K562 (cell line): Measurements from ENCODE around the gene CD109. TPM values are rescaled to one million over a fixed set of nuclear protein-coding genes. Genes with fewer than 3 reads are reported as not detected.

Experiments
- ATAC-seq: fragments of 200-7000 bp; cut with Tn5 transposase; 3 replicates; pipeline ENCODE4 v1.9.1; 2020; ENCODE audit warnings: moderate library complexity
- BruUV-seq: library from RNA; stranded (reverse); fragments of 400-500 nt; replicated peaks from 2 replicates; lab custom pipeline; 2021; lab: Mats Ljungman, UMichigan
- CTCF ChIA-PET: fragments of 300-600 bp; formaldehyde crosslinking; extraction: SDS; loops from one replicate; lab custom pipeline; 2021; ENCODE audit warnings: low intra/inter-chr PET ratio; lab: Yijun Ruan, JAX
- POLR2A ChIA-PET: fragments of 300-600, 350-650 bp; sonication (Branson Sonifier 250); formaldehyde crosslinking; extraction: SDS; loops from one replicate; lab custom pipeline; 2021; ENCODE audit warnings: antibody characterized with exemption, inconsistent platforms; lab: Yijun Ruan, JAX
- DNase-seq, 4 experiments: peaks; one replicate each; pipeline versions ENCODE4 v3.0.0 to v3.0.0-alpha.2; 2011 to 2018; ENCODE audit warnings: low spot score in 3 of 4, mixed read lengths in 3 of 4; ENCODE audit errors: extremely low read depth in 1 of 4
- FAIRE-seq: peaks from 2 replicates; lab custom pipeline; 2011; peaks lifted over from hg19 to GRCh38; lab: Jason Lieb, UNC
- H2AFZ ChIP-seq: 2 replicates; pipeline ENCODE4 v1.6.0; 2011; ENCODE audit warnings: low read depth, low read length, control low read depth, inconsistent platforms
- H3K27ac ChIP-seq: fragments of 200-600 bp; 3 replicates; pipeline ENCODE4 v1.8.0; 2011; ENCODE audit warnings: low read depth, mild to moderate bottlenecking, control low read depth, inconsistent platforms, low read length, moderate library complexity, mixed read lengths; ENCODE audit errors: extremely low read depth
- H3K27me3 ChIP-seq, 2 experiments: fragments of 300-600 bp in 1 of 2; 2 replicates in 1 of 2; 3 replicates in 1 of 2; pipeline versions ENCODE4 v1.6.0 to v1.8.0; 2011; ENCODE audit warnings: inconsistent platforms in 2 of 2, low read length in 2 of 2, mild to moderate bottlenecking in 1 of 2, mixed read lengths in 1 of 2, moderate library complexity in 1 of 2; ENCODE audit not compliant: control insufficient read depth in 2 of 2, insufficient read depth in 2 of 2
- H3K36me3 ChIP-seq: fragments of 300-600 bp; 3 replicates; pipeline ENCODE4 v1.8.0; 2011; ENCODE audit warnings: mild to moderate bottlenecking, low read length, inconsistent platforms; ENCODE audit not compliant: control insufficient read depth, insufficient read depth
- H3K4me1 ChIP-seq, 2 experiments: fragments of 200-600 bp in 1 of 2; replicated peaks in 1 of 2; 2 replicates in 1 of 2; 3 replicates in 1 of 2; pipeline versions ENCODE4 v1.5.1 to v1.8.0; 2011; ENCODE audit warnings: inconsistent platforms in 2 of 2, low read length in 2 of 2, mild to moderate bottlenecking in 1 of 2, mixed read lengths in 1 of 2, moderate library complexity in 1 of 2; ENCODE audit not compliant: control insufficient read depth in 2 of 2, insufficient read depth in 2 of 2
- H3K4me2 ChIP-seq: 2 replicates; pipeline ENCODE4 v1.6.1; 2011; ENCODE audit warnings: low read length, control low read depth, inconsistent platforms, mixed read lengths; ENCODE audit not compliant: insufficient read depth
- H3K4me3 ChIP-seq: fragments of 200-600 bp; sonication (generic), shearing (Covaris generic); 2 replicates; pipeline ENCODE4 v1.5.1; 2016; ENCODE audit warnings: control low read depth, inconsistent platforms
- H3K79me2 ChIP-seq: fragments of 200-600 bp; 3 replicates; pipeline ENCODE4 v1.8.0; 2011; ENCODE audit warnings: low read length, inconsistent platforms; ENCODE audit not compliant: control insufficient read depth, insufficient read depth
- H3K9ac ChIP-seq, 2 experiments: 2 replicates each; pipeline versions ENCODE4 v1.6.0 to v1.6.1; 2011; ENCODE audit warnings: low read depth in 2 of 2, low read length in 2 of 2, control low read depth in 1 of 2, inconsistent platforms in 1 of 2, mild to moderate bottlenecking in 1 of 2, mixed read lengths in 1 of 2; ENCODE audit not compliant: insufficient read depth in 1 of 2
- H3K9me1 ChIP-seq: one replicate; pipeline ENCODE4 v1.6.0; 2011; ENCODE audit warnings: inconsistent platforms, mild to moderate bottlenecking, low read length, moderate library complexity; ENCODE audit not compliant: control insufficient read depth, insufficient read depth
- H3K9me3 ChIP-seq: replicated peaks from 2 replicates; pipeline ENCODE4 v1.5.1; 2011; ENCODE audit warnings: low read depth, low read length, inconsistent platforms; ENCODE audit not compliant: control insufficient read depth, insufficient read depth
- H4K20me1 ChIP-seq: replicated peaks from 2 replicates; pipeline ENCODE4 v1.6.1; 2011; ENCODE audit warnings: low read length, inconsistent platforms, mixed read lengths; ENCODE audit not compliant: control insufficient read depth, insufficient read depth
- ARHGAP35 ChIP-seq: fragments of 450-650 bp; IDR thresholded peaks from 2 replicates; pipeline ENCODE4 v1.6.1; 2018; ENCODE audit not compliant: partially characterized antibody
- CREM ChIP-seq: IDR thresholded peaks from 2 replicates; pipeline ENCODE4 v1.6.1; 2014; ENCODE audit warnings: antibody characterized with exemption, low read depth
- GATAD2B ChIP-seq: fragments of 450-650 bp; IDR thresholded peaks from 2 replicates; pipeline ENCODE4 v1.6.1; 2017; ENCODE audit warnings: mild to moderate bottlenecking, borderline replicate concordance
- HNRNPK ChIP-seq: fragments of 200-400 bp; formaldehyde crosslinking; IDR thresholded peaks from one replicate; pipeline ENCODE4 v1.6.1; 2018; ENCODE audit warnings: mild to moderate bottlenecking, low read depth, low read length; ENCODE audit not compliant: poor library complexity, severe bottlenecking
- JUND ChIP-seq, 2 experiments: IDR thresholded peaks; 2 replicates in 1 of 2; 3 replicates in 1 of 2; pipeline ENCODE4 v1.6.1; 2011; ENCODE audit warnings: borderline replicate concordance in 2 of 2, low read depth in 2 of 2, low read length in 2 of 2, improper control_type of control experiment in 1 of 2, missing biosample characterization in 1 of 2, missing genetic modification characterization in 1 of 2, missing genetic modification reagents in 1 of 2
- MCM5 ChIP-seq: fragments of 450-650 bp; IDR thresholded peaks from 2 replicates; pipeline ENCODE4 v1.6.1; 2016; ENCODE audit warnings: low read depth
- NCOA4 ChIP-seq: fragments of 450-650 bp; IDR thresholded peaks from 2 replicates; pipeline ENCODE4 v1.6.1; 2018; ENCODE audit warnings: mild to moderate bottlenecking; ENCODE audit not compliant: partially characterized antibody
- NFIC ChIP-seq: fragments of 450-650 bp; IDR thresholded peaks from 2 replicates; pipeline ENCODE4 v1.6.1; 2017; ENCODE audit warnings: mild to moderate bottlenecking, inconsistent platforms
- PTTG1 ChIP-seq: fragments of 450-650 bp; IDR thresholded peaks from 2 replicates; pipeline ENCODE4 v1.6.1; 2016; ENCODE audit warnings: low read depth, mild to moderate bottlenecking, missing genetic modification characterization, missing compliant biosample characterization
- RFX1 ChIP-seq: fragments of 450-650 bp; IDR thresholded peaks from 2 replicates; pipeline ENCODE4 v1.6.1; 2016; ENCODE audit warnings: mild to moderate bottlenecking, moderate library complexity
- RUNX1 ChIP-seq: sonication (generic); IDR thresholded peaks from 2 replicates; pipeline ENCODE4 v1.6.1; 2016; ENCODE audit warnings: antibody characterized with exemption, low read depth
- SAFB2 ChIP-seq: fragments of 200-400 bp; formaldehyde crosslinking; IDR thresholded peaks from 2 replicates; pipeline ENCODE4 v1.6.1; 2018; ENCODE audit warnings: borderline replicate concordance, low read length, low read depth, moderate library complexity; ENCODE audit not compliant: severe bottlenecking
- SMARCB1 ChIP-seq: IDR thresholded peaks from 2 replicates; pipeline ENCODE4 v1.6.1; 2011; ENCODE audit warnings: improper control_type of control experiment, low read depth; ENCODE audit not compliant: insufficient read length
- ZNF707 ChIP-seq: fragments of 250-450 bp; sonication (Bioruptor Pico); conservative IDR thresholded peaks from 2 replicates; pipeline ENCODE4 v1.8.0; 2022; ENCODE audit warnings: inconsistent platforms, mild to moderate bottlenecking, moderate library complexity
- WGBS: fragments of 100-300 bp; shearing (Covaris generic); methylation state at CpG from one replicate; pipeline ENCODE4 v1.1.6; 2016; ENCODE audit warnings: low coverage, mixed read lengths; ENCODE audit not compliant: insufficient coverage; ENCODE audit errors: missing lambda C conversion rate; 5-methylcytosine and 5-hydroxymethylcytosine counted together
- in situ Hi-C: fragments of 300-500 bp; cut with MboI; formaldehyde crosslinking; loops from 4 replicates; pipeline ENCODE4 v1.15.0; 2018; ENCODE audit warnings: inconsistent platforms, mixed read lengths
- intact Hi-C: fragments of 100-400 bp; cut with micrococcal nuclease; formaldehyde crosslinking; loops from 2 replicates; pipeline ENCODE4 v1.14.2; 2022
- polyA plus RNA-seq, 8 experiments: library from polyadenylated mRNA; depleted of rRNA in 4 of 8; stranded (reverse) in 5 of 8; unstranded in 3 of 8; fragments of >200 nt; fragmentation: Nextera tagmentation in 2 of 8; fragmentation: Illumina TruSeq in 1 of 8; extraction: Ambion mirVana in 2 of 8; extraction: Trizol in 1 of 8; gene quantifications; 2 replicates each; pipeline versions ENCODE4 v1.2.1 to v1.2.3, GENCODE V29; 2011 to 2014; ENCODE audit warnings: inconsistent platforms in 1 of 8, missing spikeins in 1 of 8
- total RNA-seq, 7 experiments: library from RNA; depleted of rRNA in 6 of 7; stranded (reverse); fragments of >200 nt in 6 of 7; fragmentation: Illumina TruSeq in 2 of 7; extraction: Trizol in 2 of 7; gene quantifications; 2 replicates each; pipeline versions ENCODE4 v1.2.1 to v1.2.3, GENCODE V29; 2011 to 2021; ENCODE audit warnings: low replicate concordance in 1 of 7

The CD109 gene
- total and polyA plus RNA-seq, 9 of the 15 experiments (the other 6 are each of a cell fraction or from before 2014, with no cell fraction given) = under 0.01 to 0.22 (median 0.11) TPM

DNA sequence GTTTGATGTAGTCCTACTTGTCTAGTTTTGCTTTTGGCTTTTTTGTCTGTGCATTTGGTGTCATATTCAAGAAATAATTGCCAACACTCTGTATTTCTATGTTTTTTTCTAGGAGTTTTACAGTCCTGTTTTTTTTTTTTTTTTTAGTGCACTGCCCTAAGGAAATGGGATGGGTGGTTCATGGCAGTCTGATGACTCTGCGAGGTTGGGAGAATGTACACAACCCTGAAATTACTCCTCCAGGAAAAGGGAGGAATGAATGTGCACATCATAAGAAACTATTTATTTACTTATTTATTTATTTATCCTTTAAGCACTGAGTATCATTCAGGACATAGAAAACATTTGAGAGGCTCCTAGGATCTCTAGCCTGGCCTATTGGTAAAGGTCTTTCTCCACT lies 27.0 kb upstream of the CD109 start:
- H2AFZ ChIP-seq = no peak overlapping the region
- DNase-seq (no peak), FAIRE-seq (no peak)
- no peak overlapping the region for H3K4me2 ChIP-seq
- no peaks in the 10 kb centered on the region for H3K79me2 ChIP-seq
- in situ Hi-C loops = no loop called here
- CTCF ChIA-PET = no interaction called here
- TF ChIP-seq CREM (no peak), GATAD2B (no peak), RFX1 (no peak), JUND (IDR thresholded peaks at IDR 0.05; ENCODE audit: borderline replicate concordance, low read depth, low read length) (no peak), JUND (tag; IDR thresholded peaks at IDR 0.05; ENCODE audit: borderline replicate concordance, low read depth, low read length) (no peak), RUNX1 (no peak), PTTG1 (tag) (no peak), MCM5 (no peak), HNRNPK (no peak), ZNF707 (CRISPR knock-in tag) (no peak), NFIC (no peak), ARHGAP35 (no peak), SMARCB1 (no peak), NCOA4 (no peak), SAFB2 (no peak)
- TF ChIP-seq, all 486 proteins: peak for 0
- H3K9ac ChIP-seq = no peak overlapping the region
- BruUV-seq = no TSS peak
- no peak overlapping the region for H3K4me3 ChIP-seq
- POLR2A ChIA-PET = no interaction called here
- H3K4me1 ChIP-seq = no peaks in the 10 kb centered on the region
- no peaks in the 10 kb centered on the region for H4K20me1 ChIP-seq
- H3K27ac ChIP-seq = no peak overlapping the region
- no peaks in the 10 kb centered on the region for H3K36me3 ChIP-seq
- peaks cover 0 to 1% of the 10 kb centered on the region in 2 experiments; a peak in 1 of 5 replicates for H3K27me3 ChIP-seq
- intact Hi-C loops = no loop called here
- no peaks in the 10 kb centered on the region for H3K9me3 ChIP-seq
- no peaks in the 10 kb centered on the region for H3K9me1 ChIP-seq
- 17% methylated on average over 1 of the region's 1 CpG for WGBS
- no peak for ATAC-seq
